ENCODE measurements around the gene GRK6.

GRCh38 chr5:177435847-177436536 lies 9.5 kb downstream of the GRK6 start:
- TF ChIP-seq CTCF (IDR thresholded peaks at IDR 0.05) (no peak), POLR2A (IDR thresholded peaks at IDR 0.05) (no peak)

Measured in heart left ventricle (tissue), 13 donors.